Measurements from ENCODE around the gene AIPL1. TPM values are rescaled to one million over a fixed set of nuclear protein-coding genes. Genes with fewer than 3 reads are reported as not detected.

Gene AIPL1
- total and polyA plus RNA-seq, 2 experiments from 2014 or later, result 0.17 to 0.24 TPM

- ATAC-seq, result no peak
- Histone ChIP-seq H3K79me2 (replicated peaks; ENCODE audit: insufficient read depth) (no peaks in the 10 kb centered on the region), H3K4me1 (ENCODE audit: insufficient read depth) (no peaks in the 10 kb centered on the region), H3K27me3 (ENCODE audit: insufficient read depth) (no peaks in the 10 kb centered on the region), H4K20me1 (replicated peaks; ENCODE audit: insufficient read depth) (no peaks in the 10 kb centered on the region), H3F3A (replicated peaks; ENCODE audit: low read depth) (no peaks in the 10 kb centered on the region), H3K36me3 (ENCODE audit: insufficient read depth) (no peaks in the 10 kb centered on the region), H3K4me2 (no peak overlapping the region), H3K4me3 (no peak overlapping the region), H3K9me2 (ENCODE audit: insufficient read depth) (no peaks in the 10 kb centered on the region), H3K27ac (ENCODE audit: low read depth) (no peak overlapping the region), H2AFZ (no peak overlapping the region)
- Mint-ChIP-seq H3K4me3 (no peak overlapping the region), H3K36me3 (ENCODE audit: low read depth) (no peaks in the 10 kb centered on the region), H3K27ac (no peak overlapping the region), H3K9me3 (no peaks in the 10 kb centered on the region; the same call in 2 of the 3 replicates), H3K4me1 (0 out of 3 replicates have a peak, but pooled peaks cover under 1% of the 10 kb centered on the region), H3K27me3 (ENCODE audit: insufficient read depth, low read depth, poor library complexity) (peaks cover 6% of the 10 kb centered on the region)
- TF ChIP-seq JUNB (IDR thresholded peaks at IDR 0.05; ENCODE audit: unreplicated experiment) (no peak), REST (IDR thresholded peaks at IDR 0.05; ENCODE audit: unreplicated experiment) (no peak), CREB1 (CRISPR knock-in tag; IDR thresholded peaks at IDR 0.05; ENCODE audit: low read depth) (no peak), NANOG (IDR thresholded peaks at IDR 0.05; ENCODE audit: borderline replicate concordance) (no peak), EZH2phosphoT487 (IDR thresholded peaks at IDR 0.05; ENCODE audit: unreplicated experiment) (no peak), STAT1 (IDR thresholded peaks at IDR 0.05; ENCODE audit: unreplicated experiment) (no peak), ETS1 (IDR thresholded peaks at IDR 0.05) (no peak), ZNF331 (CRISPR knock-in tag; IDR thresholded peaks at IDR 0.05; ENCODE audit: low read depth) (no peak), EZH2 (IDR thresholded peaks at IDR 0.05; ENCODE audit: low read depth, unreplicated experiment) (no peak), ZNF114 (CRISPR knock-in tag; IDR thresholded peaks at IDR 0.05) (no peak), POLR2AphosphoS5 (IDR thresholded peaks at IDR 0.05; ENCODE audit: low read depth) (no peak), ZNF462 (CRISPR knock-in tag; IDR thresholded peaks at IDR 0.05) (no peak), CTCF (conservative IDR thresholded peaks at IDR 0.05; ENCODE audit: low read depth in 2 of 2) (no peak)
- DNase-seq (ENCODE audit: low spot score), result no peak
Observed at GRCh38 chr17:6387858-6388257, 47.1 kb downstream of the AIPL1 start.
